Measurements from ENCODE around the gene DERA. TPM values are rescaled to one million over a fixed set of nuclear protein-coding genes. Genes with fewer than 3 reads are reported as not detected.

The DERA gene
- total RNA-seq, 1 donor from 2014 or later, result 39.3 TPM

DNA sequence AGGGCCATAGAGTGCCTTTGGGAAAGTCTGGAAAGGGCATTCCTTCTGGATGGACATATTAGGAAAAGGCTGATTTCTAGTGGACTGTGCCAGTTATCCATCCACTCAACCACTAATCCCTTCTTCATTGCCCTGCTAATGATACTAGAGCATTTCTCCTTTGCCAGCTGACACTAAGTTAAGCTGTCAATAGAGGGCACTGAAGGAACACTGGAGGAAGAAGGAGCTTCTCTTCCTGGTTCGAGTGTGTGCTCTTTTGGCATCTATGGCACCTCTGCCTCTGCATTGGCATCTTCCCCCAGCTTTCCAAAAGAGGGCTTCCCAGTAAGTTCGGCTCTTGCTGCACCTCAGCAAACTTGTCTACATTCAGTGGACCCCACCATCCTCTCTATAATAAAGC is 165.4 kb downstream of the DERA start:
- peak; percentile 2 for DNase-seq (ENCODE audit: low read depth)
- H3K4me3 ChIP-seq (ENCODE audit: low read depth, low read length), result no peak overlapping the region
- no peaks in the 10 kb centered on the region for H3K36me3 ChIP-seq (ENCODE audit: control insufficient read depth, insufficient read depth, low read length)
- TF ChIP-seq, protein P1, sequence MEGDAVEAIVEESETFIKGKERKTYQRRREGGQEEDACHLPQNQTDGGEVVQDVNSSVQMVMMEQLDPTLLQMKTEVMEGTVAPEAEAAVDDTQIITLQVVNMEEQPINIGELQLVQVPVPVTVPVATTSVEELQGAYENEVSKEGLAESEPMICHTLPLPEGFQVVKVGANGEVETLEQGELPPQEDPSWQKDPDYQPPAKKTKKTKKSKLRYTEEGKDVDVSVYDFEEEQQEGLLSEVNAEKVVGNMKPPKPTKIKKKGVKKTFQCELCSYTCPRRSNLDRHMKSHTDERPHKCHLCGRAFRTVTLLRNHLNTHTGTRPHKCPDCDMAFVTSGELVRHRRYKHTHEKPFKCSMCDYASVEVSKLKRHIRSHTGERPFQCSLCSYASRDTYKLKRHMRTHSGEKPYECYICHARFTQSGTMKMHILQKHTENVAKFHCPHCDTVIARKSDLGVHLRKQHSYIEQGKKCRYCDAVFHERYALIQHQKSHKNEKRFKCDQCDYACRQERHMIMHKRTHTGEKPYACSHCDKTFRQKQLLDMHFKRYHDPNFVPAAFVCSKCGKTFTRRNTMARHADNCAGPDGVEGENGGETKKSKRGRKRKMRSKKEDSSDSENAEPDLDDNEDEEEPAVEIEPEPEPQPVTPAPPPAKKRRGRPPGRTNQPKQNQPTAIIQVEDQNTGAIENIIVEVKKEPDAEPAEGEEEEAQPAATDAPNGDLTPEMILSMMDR (IDR thresholded peaks at IDR 0.05; ENCODE audit: insufficient read depth, low read length, poor library complexity, severe bottlenecking), result peak; percentile 37
- H3K27me3 ChIP-seq (ENCODE audit: control insufficient read depth, insufficient read depth, low read length), result no peaks in the 10 kb centered on the region

GRCh38 chr12:16076970-16077522 is 165.9 kb downstream of the DERA start:
- no peaks in the 10 kb centered on the region for H3K36me3 ChIP-seq (ENCODE audit: control insufficient read depth, insufficient read depth, low read length)
- no peak for DNase-seq (ENCODE audit: low read depth)
- no peak overlapping the region for H3K4me3 ChIP-seq (ENCODE audit: low read depth, low read length)
- TF ChIP-seq, protein P1 (IDR thresholded peaks at IDR 0.05; ENCODE audit: insufficient read depth, low read length, poor library complexity, severe bottlenecking), result no peak
- H3K27me3 ChIP-seq (ENCODE audit: control insufficient read depth, insufficient read depth, low read length), result no peaks in the 10 kb centered on the region

- TF ChIP-seq, protein P1 (IDR thresholded peaks at IDR 0.05; ENCODE audit: insufficient read depth, low read length, poor library complexity, severe bottlenecking), result no peak
- Histone ChIP-seq H3K27me3 (ENCODE audit: control insufficient read depth, insufficient read depth, low read length) (no peaks in the 10 kb centered on the region), H3K36me3 (ENCODE audit: control insufficient read depth, insufficient read depth, low read length) (no peaks in the 10 kb centered on the region), H3K4me3 (ENCODE audit: low read depth, low read length) (no peak overlapping the region)
- DNase-seq (ENCODE audit: low read depth), result no peak
Measured at GRCh38 chr12:16086462-16086861, 175.3 kb downstream of the DERA start.

DNA sequence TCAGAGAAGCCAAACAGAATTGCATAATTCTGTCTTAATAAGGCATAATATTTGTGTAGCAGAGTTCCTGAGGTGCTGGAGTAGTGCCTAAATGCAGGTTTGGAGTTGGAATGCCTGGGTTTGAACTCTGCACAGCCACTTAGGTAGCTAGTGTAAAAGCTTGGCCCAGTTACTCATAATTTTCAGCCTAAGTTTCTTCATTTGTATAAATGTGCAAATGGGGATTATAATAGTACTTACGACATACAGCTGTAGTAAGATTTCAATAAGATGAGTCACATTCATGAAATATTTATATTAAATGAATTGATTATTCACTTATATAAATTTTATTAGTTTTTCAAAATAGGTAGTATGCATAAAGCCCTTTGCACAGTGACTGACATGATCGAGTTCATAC is 175.8 kb downstream of the DERA start:
- H3K27me3 ChIP-seq (ENCODE audit: control insufficient read depth, insufficient read depth, low read length), result no peaks in the 10 kb centered on the region
- H3K36me3 ChIP-seq (ENCODE audit: control insufficient read depth, insufficient read depth, low read length), result no peaks in the 10 kb centered on the region
- H3K4me3 ChIP-seq (ENCODE audit: low read depth, low read length), result no peak overlapping the region
- DNase-seq (ENCODE audit: low read depth), result no peak
- TF ChIP-seq, protein P1 (IDR thresholded peaks at IDR 0.05; ENCODE audit: insufficient read depth, low read length, poor library complexity, severe bottlenecking), result no peak

Other genes with a start within 250 kb of the DERA start
- gene EPS8, start 121.9 kb upstream of the DERA start, total RNA-seq, result 17.8 and 19.2 TPM in 2 replicates
- gene STRAP, start 28.9 kb upstream of the DERA start, total RNA-seq, result 167 and 188 TPM in 2 replicates